Thoracic aorta (tissue), 2 donors: Measurements from ENCODE around the gene CCDC85C. TPM values are rescaled to one million over a fixed set of nuclear protein-coding genes. Genes with fewer than 3 reads are reported as not detected.

Experiments
- ATAC-seq: fragments of 150-250 bp; one replicate; pipeline ENCODE4 v1.8.0; 2017; ENCODE audit warnings: low read depth; ENCODE audit not compliant: insufficient number of reproducible peaks, low FRiP score
- DNase-seq: peaks from one replicate; pipeline ENCODE4 v3.0.0-alpha.2; 2020; ENCODE audit warnings: low spot score
- H3K27ac ChIP-seq, 2 donors: fragments of 200-600 bp; sonication (generic); 1 replicate in 1 of 2; 2 replicates in 1 of 2; pipeline ENCODE4 v1.5.1; 2016; ENCODE audit warnings: mild to moderate bottlenecking in 2 of 2, moderate library complexity in 2 of 2
- H3K27me3 ChIP-seq: fragments of 200-600 bp; sonication (generic); replicated peaks from 2 replicates; pipeline ENCODE4 v1.6.0; 2016; ENCODE audit warnings: mild to moderate bottlenecking; ENCODE audit not compliant: insufficient read depth
- H3K36me3 ChIP-seq: fragments of 200-600 bp; sonication (generic); one replicate; pipeline ENCODE4 v1.5.1; 2016
- H3K4me1 ChIP-seq, 2 donors: fragments of 200-600 bp; sonication (generic); 1 replicate in 1 of 2; 2 replicates in 1 of 2; pipeline versions ENCODE4 v1.5.1 to v1.6.0; 2016; ENCODE audit warnings: low read depth in 2 of 2, mild to moderate bottlenecking in 1 of 2; ENCODE audit not compliant: control insufficient read depth in 1 of 2
- H3K4me3 ChIP-seq: fragments of 200-600 bp; sonication (generic); 2 replicates; pipeline ENCODE4 v1.5.1; 2016; ENCODE audit warnings: mild to moderate bottlenecking
- H3K9me3 ChIP-seq: fragments of 200-600 bp; sonication (generic); 2 replicates; pipeline ENCODE4 v1.5.1; 2016
- CTCF ChIP-seq: fragments of 200-600 bp; sonication (generic); IDR thresholded peaks from one replicate; pipeline ENCODE4 v1.5.1; 2019; ENCODE audit warnings: antibody characterized with exemption
- total RNA-seq, 2 donors: library from RNA; depleted of rRNA; stranded (reverse); fragments of >200 nt; gene quantifications; one replicate each; pipeline versions ENCODE4 v1.1.0 to v1.2.3, GENCODE V29; 2016

Gene CCDC85C
- total RNA-seq, 2 donors from 2014 or later = 1.5 to 4.1 TPM

GRCh38 chr14:99634443-99634842 is 30.4 kb upstream of the CCDC85C start:
- Histone ChIP-seq H3K27me3 (no peaks in the 10 kb centered on the region), H3K4me3 (no peak overlapping the region), H3K36me3 (no peaks in the 10 kb centered on the region), H3K4me1 (no peaks in the 10 kb centered on the region), H3K9me3 (no peaks in the 10 kb centered on the region), H3K27ac (no peak overlapping the region)
- TF ChIP-seq CTCF = no peak
- ATAC-seq (no peak), DNase-seq (no peak)

- peaks cover 0 to 3% of the 10 kb centered on the region in 2 donors for H3K4me1 ChIP-seq
- H3K27me3 ChIP-seq = no peaks in the 10 kb centered on the region
- DNase-seq (no peak), ATAC-seq (no peak)
- no peaks in the 10 kb centered on the region for H3K9me3 ChIP-seq
- TF ChIP-seq CTCF = no peak
- H3K36me3 ChIP-seq = no peaks in the 10 kb centered on the region
- no peak overlapping the region for H3K27ac ChIP-seq
- no peak overlapping the region for H3K4me3 ChIP-seq
These were observed 29.9 kb upstream of the CCDC85C start for GRCh38 chr14:99633918-99634317.

- DNase-seq (no peak), ATAC-seq (no peak)
- Histone ChIP-seq H3K4me1 (peaks cover 0 to 7% of the 10 kb centered on the region in 2 donors), H3K4me3 (no peak overlapping the region), H3K27me3 (no peaks in the 10 kb centered on the region), H3K27ac (no peak overlapping the region), H3K36me3 (no peaks in the 10 kb centered on the region), H3K9me3 (no peaks in the 10 kb centered on the region)
- TF ChIP-seq CTCF = no peak
These were observed 29.1 kb upstream of the CCDC85C start for GRCh38 chr14:99633141-99633540.

GRCh38 chr14:99632410-99633035 is 28.5 kb upstream of the CCDC85C start:
- H3K4me1 ChIP-seq = peaks cover 0 to 7% of the 10 kb centered on the region in 2 donors
- no peak for TF ChIP-seq CTCF
- no peaks in the 10 kb centered on the region for H3K36me3 ChIP-seq
- no peak for ATAC-seq
- no peak overlapping the region for H3K4me3 ChIP-seq
- H3K9me3 ChIP-seq = no peaks in the 10 kb centered on the region
- H3K27ac ChIP-seq = no peak overlapping the region
- no peak for DNase-seq
- H3K27me3 ChIP-seq = no peaks in the 10 kb centered on the region

- Histone ChIP-seq H3K36me3 (no peaks in the 10 kb centered on the region), H3K4me1 (peaks cover 0 to 7% of the 10 kb centered on the region in 2 donors), H3K27me3 (no peaks in the 10 kb centered on the region), H3K4me3 (no peak overlapping the region), H3K9me3 (no peaks in the 10 kb centered on the region), H3K27ac (no peak overlapping the region)
- no peak for TF ChIP-seq CTCF
- ATAC-seq (no peak), DNase-seq (no peak)
These were observed 26.2 kb upstream of the CCDC85C start for GRCh38 chr14:99630202-99630601.
